22Rv1 (cell line): ENCODE data around the gene FAM120B.
"Not testable (repeated sequence)": the region's sequence is repeated elsewhere in the genome, so short reads cannot be mapped to it uniquely, and the experiment has no call there.

Experiments
- H3K27ac ChIP-seq: fragments of 450-650 bp; 2 replicates; pipeline ENCODE4 v1.5.1; 2017
- ZFX ChIP-seq: fragments of 450-650 bp; IDR thresholded peaks from 2 replicates; pipeline ENCODE4 v1.6.1; 2017; ENCODE audit warnings: antibody characterized with exemption, borderline replicate concordance
- TF ChIP-seq, protein P1 (sequence below): fragments of 450-650 bp; IDR thresholded peaks from 2 replicates; pipeline ENCODE4 v1.5.1; 2017; ENCODE audit warnings: mild to moderate bottlenecking

FAM120B gene

DNA sequence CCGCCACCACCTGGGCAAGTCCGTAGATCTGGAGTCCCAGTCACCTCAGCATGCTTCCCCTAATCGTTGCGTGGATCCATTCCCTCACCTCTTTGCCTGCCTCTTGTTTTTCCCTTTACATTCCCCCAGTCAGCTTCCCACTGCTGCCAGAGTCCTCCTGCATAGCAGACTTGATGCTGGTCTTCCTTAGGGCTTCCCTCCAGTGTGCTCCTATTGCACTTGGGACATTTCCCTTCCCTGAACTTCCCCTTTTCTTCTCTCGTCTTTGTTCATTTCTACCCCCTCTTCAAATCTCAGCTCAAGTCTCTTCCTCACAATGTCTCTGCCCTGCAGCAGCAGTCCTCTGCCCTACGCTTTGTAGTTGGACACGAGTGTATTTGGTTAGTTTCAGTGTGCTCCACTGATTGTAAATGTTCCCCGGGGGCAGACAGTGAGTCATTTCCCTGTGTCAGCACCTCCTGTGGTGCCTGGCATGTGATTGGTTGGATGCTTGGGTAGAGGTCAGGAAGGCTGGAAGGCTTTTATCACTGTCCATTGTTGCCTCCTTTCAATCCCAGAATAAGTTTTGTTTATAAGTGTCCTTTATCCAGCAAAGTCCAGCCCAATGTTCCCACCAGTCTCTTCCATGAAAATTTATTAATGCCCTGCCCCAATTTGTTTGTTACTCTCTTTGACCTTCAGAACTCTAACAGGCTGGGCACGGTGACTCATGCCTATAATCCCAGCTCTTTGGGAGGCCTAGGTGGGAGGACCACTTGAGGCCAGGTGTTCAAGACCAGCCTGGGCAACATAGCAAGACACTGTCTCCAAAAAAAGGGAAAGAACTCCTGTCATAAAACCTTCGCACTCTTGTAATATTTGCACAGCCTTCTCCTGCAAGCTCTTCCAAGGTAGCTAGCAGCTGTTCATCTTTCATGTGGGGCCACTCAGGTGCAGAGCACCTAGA, 38.3 kb downstream of the FAM120B start:
- H3K27ac ChIP-seq, result peak overlapping the region; percentile 61
- TF ChIP-seq, protein P1, sequence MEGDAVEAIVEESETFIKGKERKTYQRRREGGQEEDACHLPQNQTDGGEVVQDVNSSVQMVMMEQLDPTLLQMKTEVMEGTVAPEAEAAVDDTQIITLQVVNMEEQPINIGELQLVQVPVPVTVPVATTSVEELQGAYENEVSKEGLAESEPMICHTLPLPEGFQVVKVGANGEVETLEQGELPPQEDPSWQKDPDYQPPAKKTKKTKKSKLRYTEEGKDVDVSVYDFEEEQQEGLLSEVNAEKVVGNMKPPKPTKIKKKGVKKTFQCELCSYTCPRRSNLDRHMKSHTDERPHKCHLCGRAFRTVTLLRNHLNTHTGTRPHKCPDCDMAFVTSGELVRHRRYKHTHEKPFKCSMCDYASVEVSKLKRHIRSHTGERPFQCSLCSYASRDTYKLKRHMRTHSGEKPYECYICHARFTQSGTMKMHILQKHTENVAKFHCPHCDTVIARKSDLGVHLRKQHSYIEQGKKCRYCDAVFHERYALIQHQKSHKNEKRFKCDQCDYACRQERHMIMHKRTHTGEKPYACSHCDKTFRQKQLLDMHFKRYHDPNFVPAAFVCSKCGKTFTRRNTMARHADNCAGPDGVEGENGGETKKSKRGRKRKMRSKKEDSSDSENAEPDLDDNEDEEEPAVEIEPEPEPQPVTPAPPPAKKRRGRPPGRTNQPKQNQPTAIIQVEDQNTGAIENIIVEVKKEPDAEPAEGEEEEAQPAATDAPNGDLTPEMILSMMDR, result no peak
- TF ChIP-seq ZFX, result no peak

DNA sequence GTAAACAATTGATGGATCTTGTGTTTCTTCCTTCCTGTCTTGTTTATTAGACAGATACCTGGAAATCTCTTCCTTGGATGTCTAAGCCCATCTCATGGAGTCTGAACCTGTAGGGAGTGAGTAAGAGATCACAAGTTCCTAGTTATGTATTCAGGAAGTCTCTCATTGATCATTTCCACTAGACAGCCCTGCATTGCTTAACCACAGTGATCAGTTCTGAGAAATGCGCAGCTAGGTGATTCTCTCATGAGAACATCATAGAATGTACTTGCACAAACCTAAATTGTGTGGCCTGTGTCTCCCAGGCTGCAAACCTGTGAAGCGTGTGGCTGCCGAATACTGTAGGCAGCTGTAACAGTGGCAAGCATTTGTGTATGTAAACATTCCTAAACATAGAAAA, 39.1 kb downstream of the FAM120B start:
- H3K27ac ChIP-seq, result peak overlapping the region; percentile 61
- TF ChIP-seq ZFX, result no peak
- TF ChIP-seq, protein P1, result no peak

DNA sequence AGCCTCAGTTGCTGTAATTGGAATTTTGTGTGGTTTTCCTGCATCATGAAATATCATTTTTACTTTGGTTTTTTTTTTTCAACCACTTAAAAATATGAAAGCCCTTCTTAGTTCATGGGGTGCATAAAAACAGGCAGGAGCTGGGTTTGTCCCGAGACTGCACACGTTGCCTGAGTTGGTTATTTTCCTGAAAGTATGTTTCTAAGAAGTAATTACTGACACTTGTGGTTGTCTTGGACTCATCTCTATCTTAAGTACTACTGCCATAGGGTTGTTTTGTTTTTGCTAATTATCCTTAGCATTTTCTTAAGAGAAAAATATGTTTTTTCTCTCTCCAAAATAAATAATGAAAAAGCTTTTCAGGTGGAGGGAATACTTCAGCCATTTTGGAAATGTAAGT, 40.1 kb downstream of the FAM120B start:
- no peak overlapping the region for H3K27ac ChIP-seq
- TF ChIP-seq, protein P1, result no peak
- no peak for TF ChIP-seq ZFX

DNA sequence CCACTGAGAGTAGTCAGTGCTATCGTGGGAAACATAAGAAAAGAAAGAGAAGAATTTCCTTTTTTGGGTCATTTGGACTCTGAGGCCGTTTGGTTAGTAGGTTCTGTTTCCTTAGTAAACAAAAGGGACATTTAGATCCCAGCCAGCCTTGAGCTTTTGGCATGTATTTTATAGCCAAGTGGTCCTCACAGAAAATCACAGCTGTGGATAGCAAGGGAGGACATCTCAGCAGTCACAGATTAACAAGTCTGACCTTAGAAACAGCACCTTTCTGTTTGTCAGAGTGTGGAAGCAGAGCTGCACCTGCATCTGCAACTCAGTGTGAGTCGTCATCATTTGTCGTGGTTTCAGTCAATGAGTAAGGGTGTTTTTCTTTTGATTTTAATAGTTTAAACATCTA, 40.5 kb downstream of the FAM120B start:
- H3K27ac ChIP-seq, result no peak overlapping the region
- no peak for TF ChIP-seq ZFX
- TF ChIP-seq, protein P1, result no peak

DNA sequence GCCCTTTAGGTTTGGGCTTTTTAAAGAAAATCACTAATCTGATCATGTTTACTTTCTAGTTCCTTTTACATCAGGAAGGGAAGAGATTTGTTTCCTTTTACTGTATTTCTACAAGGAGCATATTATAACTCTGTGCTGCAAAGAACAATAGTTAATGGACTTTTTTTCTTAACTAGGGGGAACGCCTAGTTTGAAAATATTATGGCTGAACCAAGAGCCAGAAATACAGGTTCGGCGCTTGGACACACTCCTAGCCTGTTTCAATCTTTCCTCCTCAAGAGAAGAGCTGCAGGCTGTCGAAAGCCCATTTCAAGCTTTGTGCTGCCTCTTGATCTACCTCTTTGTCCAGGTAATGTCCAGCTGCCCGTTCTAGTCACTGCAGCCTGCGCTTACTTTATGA, 41.4 kb downstream of the FAM120B start:
- H3K27ac ChIP-seq, result no peak overlapping the region
- TF ChIP-seq, protein P1, result no peak
- no peak for TF ChIP-seq ZFX

DNA sequence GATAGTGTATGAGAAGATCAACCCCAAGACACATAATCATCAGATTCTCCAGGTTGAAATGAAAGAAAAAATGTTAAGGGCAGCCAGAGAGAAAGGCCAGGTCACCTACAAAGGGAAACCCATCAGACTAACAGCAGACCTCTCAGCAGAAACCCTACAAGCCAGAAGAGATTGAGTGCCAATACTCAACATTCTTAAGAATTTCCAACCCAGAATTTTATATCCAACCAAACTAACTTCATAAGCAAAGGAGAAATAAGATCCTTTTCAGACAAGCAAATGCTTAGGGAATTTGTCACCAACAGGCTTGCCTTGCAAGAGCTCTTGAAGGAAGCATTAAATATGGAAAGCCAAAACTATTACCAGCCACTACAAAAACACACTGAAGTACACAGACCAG, 44.9 kb downstream of the FAM120B start:
- not testable (repeated sequence) for H3K27ac ChIP-seq

DNA sequence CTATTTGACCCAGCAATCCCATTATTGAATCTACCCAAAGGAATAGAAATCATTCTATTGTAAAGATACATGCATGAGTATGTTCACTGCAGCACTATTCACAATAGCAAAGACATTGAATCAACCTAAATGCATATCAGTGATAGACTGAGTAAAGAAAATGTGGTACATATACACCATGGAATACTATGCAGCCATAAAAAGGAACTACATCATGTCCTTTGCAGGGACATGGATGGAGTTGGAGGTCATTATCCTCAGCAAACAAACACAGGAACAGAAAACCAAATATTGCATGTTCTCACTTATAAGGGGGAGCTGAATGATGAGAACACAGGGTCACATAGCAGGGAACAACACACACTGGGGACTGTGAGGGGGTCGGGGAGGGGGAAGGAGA, 48.6 kb downstream of the FAM120B start:
- not testable (repeated sequence) for H3K27ac ChIP-seq

DNA sequence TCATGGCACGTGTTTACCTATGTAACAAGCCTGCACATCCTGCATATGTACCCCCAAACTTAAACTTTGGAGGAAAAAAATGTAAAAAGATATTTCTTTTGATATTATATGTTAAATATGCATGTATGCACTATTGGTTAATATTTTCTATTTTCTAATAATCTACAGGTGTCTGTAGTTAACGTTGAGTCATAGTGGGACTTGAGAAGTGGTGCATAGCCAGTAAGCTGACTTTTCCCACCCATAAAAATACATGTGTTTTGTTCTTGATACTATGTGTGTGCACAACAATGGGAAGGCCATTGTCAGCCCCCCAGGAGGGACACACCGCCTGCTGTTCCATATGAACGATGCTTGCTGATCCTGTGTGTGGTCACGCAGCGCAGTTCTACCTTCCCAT, 49.1 kb downstream of the FAM120B start:
- H3K27ac ChIP-seq, result no peak overlapping the region
- no peak for TF ChIP-seq ZFX
- TF ChIP-seq, protein P1, result no peak
